Right atrium auricular region (tissue), 2 donors: ENCODE measurements around the gene DLL1. TPM values are rescaled to one million over a fixed set of nuclear protein-coding genes. Genes with fewer than 3 reads are reported as not detected.

Experiments
- DNase-seq: peaks from one replicate; pipeline ENCODE4 v3.0.0-alpha.2; 2019; ENCODE audit warnings: low spot score
- H3K27ac ChIP-seq, 2 donors: fragments of 200-600 bp; sonication (generic); 1 replicate in 1 of 2; 2 replicates in 1 of 2; pipeline ENCODE4 v1.5.1; 2016 to 2019
- H3K27me3 ChIP-seq, 2 donors: fragments of 200-600 bp; sonication (generic); one replicate each; pipeline versions ENCODE4 v1.5.1 to v1.6.0; 2017 to 2019
- H3K36me3 ChIP-seq: fragments of 200-600 bp; sonication (generic); one replicate; pipeline ENCODE4 v1.5.1; 2016
- H3K4me1 ChIP-seq, 2 donors: fragments of 200-600 bp; sonication (generic); one replicate each; pipeline versions ENCODE4 v1.5.1 to v1.6.0; 2017 to 2019
- H3K4me3 ChIP-seq, 2 donors: fragments of 200-600 bp; sonication (generic); 1 replicate in 1 of 2; 2 replicates in 1 of 2; pipeline ENCODE4 v1.5.1; 2017 to 2019; ENCODE audit warnings: mild to moderate bottlenecking in 1 of 2, moderate library complexity in 1 of 2
- H3K9me3 ChIP-seq, 2 donors: fragments of 200-600 bp; sonication (generic); one replicate each; pipeline ENCODE4 v1.5.1; 2019
- CTCF ChIP-seq, 2 donors: fragments of 200-600 bp; sonication (generic); IDR thresholded peaks; one replicate each; pipeline ENCODE4 v1.5.1; 2019; ENCODE audit warnings: antibody characterized with exemption in 2 of 2
- total RNA-seq, 2 donors: library from RNA; depleted of rRNA; stranded (reverse); fragments of >200 nt; gene quantifications; one replicate each; pipeline ENCODE4 v1.1.0, GENCODE V29; 2016

DLL1 gene
- total RNA-seq, 2 donors from 2014 or later = 11.2 to 22.0 TPM

DNA sequence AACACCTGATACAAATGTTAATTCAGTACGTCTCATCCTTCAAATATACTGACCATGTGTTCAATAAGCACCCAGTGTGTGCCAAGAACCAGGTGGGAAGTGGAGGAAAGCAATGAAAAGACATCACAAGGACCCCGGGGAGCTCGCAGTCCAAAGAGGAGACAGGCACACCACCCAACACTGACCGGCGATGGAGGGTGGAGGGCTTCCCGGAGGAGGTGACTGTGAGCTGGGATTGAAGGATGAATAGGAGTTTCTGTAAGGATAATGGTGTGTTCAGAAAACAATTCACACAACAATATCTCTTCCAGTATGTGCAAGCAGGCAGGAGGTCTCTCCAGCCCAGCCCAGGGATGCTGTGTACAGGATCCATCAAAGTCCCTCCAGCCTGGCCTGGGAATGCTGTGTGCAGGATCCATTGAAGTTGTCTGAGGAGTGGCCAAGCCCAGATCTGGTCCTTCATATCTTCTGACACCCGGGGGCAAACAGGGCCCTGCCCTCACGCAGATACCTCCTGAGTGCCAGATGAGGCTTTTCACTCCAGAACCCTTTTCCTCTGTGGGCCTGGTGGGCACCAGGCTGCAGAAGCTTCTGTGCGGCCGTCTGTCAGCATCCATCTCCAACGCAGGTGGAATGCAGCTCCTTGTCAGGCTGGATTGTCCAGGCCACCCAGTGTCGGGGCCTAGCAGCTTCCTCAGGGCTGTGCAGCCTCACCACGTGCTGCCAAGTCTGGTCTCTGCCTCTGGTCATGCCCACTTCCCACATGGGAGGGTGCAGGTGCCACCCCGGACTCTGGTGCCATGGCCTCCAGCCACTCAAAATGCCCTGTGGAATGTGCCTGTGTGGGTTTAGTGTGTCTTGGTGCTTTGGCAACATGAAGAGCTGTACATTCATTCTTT, 36.3 kb downstream of the DLL1 start:
- Histone ChIP-seq H3K36me3 (no peaks in the 10 kb centered on the region), H3K27ac (no peak overlapping the region), H3K4me1 (no peaks in the 10 kb centered on the region), H3K27me3 (no peaks in the 10 kb centered on the region), H3K4me3 (no peak overlapping the region), H3K9me3 (no peaks in the 10 kb centered on the region)
- TF ChIP-seq CTCF (IDR thresholded peaks at IDR 0.05) = no peak
- no peak for DNase-seq

- no peaks in the 10 kb centered on the region for H3K9me3 ChIP-seq
- peaks cover 0 to 1% of the 10 kb centered on the region in 2 donors for H3K4me1 ChIP-seq
- no peak overlapping the region for H3K4me3 ChIP-seq
- H3K36me3 ChIP-seq = no peaks in the 10 kb centered on the region
- DNase-seq = no peak
- no peak for TF ChIP-seq CTCF (IDR thresholded peaks at IDR 0.05)
- H3K27ac ChIP-seq = no peak overlapping the region
- H3K27me3 ChIP-seq = no peaks in the 10 kb centered on the region
These were observed 37.0 kb downstream of the DLL1 start for GRCh38 chr6:170253910-170254269.

DNA sequence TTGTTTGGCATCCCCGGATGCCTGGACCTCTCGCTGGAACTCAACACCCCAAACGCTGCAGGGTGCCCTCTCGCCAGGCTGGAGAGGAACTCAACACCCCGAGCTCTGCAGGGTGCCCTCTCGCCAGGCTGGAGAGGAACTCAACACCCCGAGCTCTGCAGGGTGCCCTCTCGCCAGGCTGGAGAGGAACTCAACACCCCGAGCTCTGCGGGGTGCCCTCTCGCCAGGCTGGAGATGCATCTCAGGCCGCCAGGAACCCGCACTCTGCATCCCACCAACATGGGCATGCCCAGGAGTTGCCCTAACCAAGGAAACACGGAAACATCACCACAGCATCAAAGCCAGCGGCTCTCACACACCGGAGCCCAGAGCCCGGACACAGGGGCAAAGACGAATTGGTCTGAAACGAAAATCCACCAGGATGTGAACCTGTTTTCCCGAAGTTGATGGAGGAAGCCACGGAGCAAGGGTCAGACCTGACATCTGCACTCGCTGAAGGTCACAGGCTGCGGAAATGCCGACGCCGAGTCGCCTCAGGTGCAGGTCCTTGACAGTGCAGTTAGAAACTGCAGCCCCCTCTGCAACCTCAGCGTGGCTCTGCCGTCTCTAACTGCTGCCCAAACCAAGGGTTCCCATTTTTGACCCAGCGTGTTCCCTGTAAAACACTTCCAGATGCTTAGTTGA, 37.5 kb downstream of the DLL1 start:
- no peak for DNase-seq
- peaks cover 0 to 7% of the 10 kb centered on the region in 2 donors for H3K4me1 ChIP-seq
- no peak overlapping the region for H3K4me3 ChIP-seq
- no peaks in the 10 kb centered on the region for H3K27me3 ChIP-seq
- H3K36me3 ChIP-seq = no peaks in the 10 kb centered on the region
- no peak overlapping the region for H3K27ac ChIP-seq
- TF ChIP-seq CTCF (IDR thresholded peaks at IDR 0.05) = no peak
- no peaks in the 10 kb centered on the region for H3K9me3 ChIP-seq

DNA sequence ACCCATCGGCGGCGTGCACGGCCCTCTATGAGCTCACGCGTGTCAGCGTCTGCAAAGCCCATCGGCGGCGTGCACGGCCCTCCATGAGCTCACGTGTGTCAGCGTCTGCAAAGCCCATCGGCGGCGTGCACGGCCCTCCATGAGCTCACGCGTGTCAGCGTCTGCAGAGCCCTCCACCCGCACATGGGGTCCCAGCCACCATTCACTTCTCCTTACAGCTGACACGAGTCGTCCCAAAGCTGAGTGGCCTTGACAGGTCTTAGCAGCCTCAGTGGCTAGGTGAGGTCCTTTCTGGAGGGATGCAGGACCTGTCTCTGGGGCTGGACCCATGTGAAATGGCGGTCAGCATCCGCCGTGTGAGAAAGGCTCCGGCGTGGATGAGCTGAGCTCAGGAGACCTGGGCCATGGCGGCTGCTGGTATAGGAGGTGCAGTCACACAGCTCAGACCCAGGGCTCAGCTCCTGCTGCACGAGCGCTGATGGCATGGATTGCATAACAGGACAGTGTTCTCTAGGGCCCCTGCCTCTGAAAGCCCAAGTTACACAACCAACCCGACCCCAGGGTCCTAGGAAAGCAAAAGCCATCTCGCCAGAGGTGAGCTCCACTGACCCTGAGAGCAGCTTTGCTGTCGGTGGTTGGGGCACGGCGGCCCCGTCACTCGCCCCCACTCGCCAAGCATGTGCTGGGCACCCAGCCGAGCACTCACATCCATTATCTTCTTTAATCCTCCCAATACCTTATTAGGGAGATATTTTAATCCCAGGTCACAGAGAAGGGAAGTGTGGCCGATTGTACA, 38.9 kb downstream of the DLL1 start:
- no peaks in the 10 kb centered on the region for H3K36me3 ChIP-seq

More for the DNA sequence above, 38.9 kb downstream of the DLL1 start:
- peaks cover 0 to 20% of the 10 kb centered on the region in 2 donors for H3K4me1 ChIP-seq
- no peaks in the 10 kb centered on the region for H3K9me3 ChIP-seq
- no peak for TF ChIP-seq CTCF (IDR thresholded peaks at IDR 0.05)
- no peak overlapping the region for H3K27ac ChIP-seq
- no peaks in the 10 kb centered on the region for H3K27me3 ChIP-seq
- no peak overlapping the region for H3K4me3 ChIP-seq
- DNase-seq = no peak
